ENCODE results near the gene IL9R.
"Not testable (repeated sequence)": the region's sequence is repeated elsewhere in the genome, so short reads cannot be mapped to it uniquely, and the experiment has no call there.

Gene IL9R

GRCh38 chrX:155999751-156000150 is 2.3 kb downstream of the IL9R start:
- not testable (repeated sequence) for DNase-seq

- DNase-seq, result no peak
These were observed 2.9 kb downstream of the IL9R start for GRCh38 chrX:156000361-156000926.

GRCh38 chrX:156001001-156001666 is 3.6 kb downstream of the IL9R start:
- no peak for DNase-seq

- DNase-seq, result no peak
These were observed 4.1 kb downstream of the IL9R start for GRCh38 chrX:156001667-156002021.

- DNase-seq, result no peak
These were observed 5.0 kb downstream of the IL9R start for GRCh38 chrX:156002507-156002906.

GRCh38 chrX:156003486-156004185 is 6.1 kb downstream of the IL9R start:
- DNase-seq, result no peak

- no peak for DNase-seq
These were observed 6.8 kb downstream of the IL9R start for GRCh38 chrX:156004256-156004655.

- DNase-seq, result no peak
These were observed 7.2 kb downstream of the IL9R start for GRCh38 chrX:156004740-156005139.

- no peak for DNase-seq
These were observed 7.6 kb downstream of the IL9R start for GRCh38 chrX:156005144-156005543.

- DNase-seq, result not testable (repeated sequence)
These were observed 9.0 kb downstream of the IL9R start for GRCh38 chrX:156006468-156006867.

GRCh38 chrX:156008379-156008778 is 10.9 kb downstream of the IL9R start:
- not testable (repeated sequence) for DNase-seq

- no peak for DNase-seq
These were observed 11.4 kb downstream of the IL9R start for GRCh38 chrX:156008915-156009314.

GRCh38 chrX:156009691-156010090 is 12.2 kb downstream of the IL9R start:
- DNase-seq, result not testable (repeated sequence)

- DNase-seq, result not testable (repeated sequence)
These were observed 15.9 kb downstream of the IL9R start for GRCh38 chrX:156013286-156013953.

GRCh38 chrX:156019846-156020245 is 22.4 kb downstream of the IL9R start:
- DNase-seq, result not testable (repeated sequence)

GRCh38 chrX:156023002-156023401 is 25.5 kb downstream of the IL9R start:
- not testable (repeated sequence) for DNase-seq

- not testable (repeated sequence) for DNase-seq
These were observed 27.5 kb downstream of the IL9R start for GRCh38 chrX:156024949-156025492.

- DNase-seq, result not testable (repeated sequence)
These were observed 31.2 kb downstream of the IL9R start for GRCh38 chrX:156028653-156029237.

- DNase-seq, result not testable (repeated sequence)
These were observed 31.8 kb downstream of the IL9R start for GRCh38 chrX:156029296-156029695.

GRCh38 chrX:156029707-156030442 is 32.4 kb downstream of the IL9R start:
- not testable (repeated sequence) for DNase-seq

GRCh38 chrX:156030474-156030873 is 33.0 kb downstream of the IL9R start:
- DNase-seq, result not testable (repeated sequence)

Measured in activated gamma-delta T cell (primary cell).